ENCODE results near the gene COG1.

COG1 gene

DNA sequence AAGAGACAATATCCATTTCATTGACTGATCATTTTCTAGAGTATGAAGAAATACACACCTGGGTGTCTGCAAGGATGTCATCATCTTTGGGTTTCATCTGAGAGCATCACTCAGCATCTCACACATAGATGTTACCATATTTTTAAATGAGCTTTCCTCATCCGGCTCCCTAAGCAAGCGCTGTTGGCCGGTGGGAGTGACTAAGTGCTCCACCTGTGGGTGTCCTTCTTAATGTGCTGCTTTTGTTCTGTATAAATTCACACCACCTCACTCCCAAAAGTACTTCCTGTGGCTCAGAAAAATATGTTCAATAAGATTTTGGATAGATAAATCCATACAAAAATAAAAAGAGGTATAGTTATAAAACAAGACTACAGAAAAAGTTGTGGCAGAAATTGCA lies 20.6 kb upstream of the COG1 start:
- Histone ChIP-seq H3K27me3 (ENCODE audit: control insufficient read depth in 1 of 2, insufficient read depth in 2 of 2, low read length in 2 of 2) (peaks cover 13 to 14% of the 10 kb centered on the region in 2 donors), H3K4me1 (ENCODE audit: control insufficient read depth, insufficient read depth, low read length) (no peaks in the 10 kb centered on the region), H3K4me3 (ENCODE audit: low read length in 2 of 2) (no peak overlapping the region), H3K27ac (ENCODE audit: low read length) (no peak overlapping the region), H3K9ac (ENCODE audit: low read length in 2 of 2) (no peak overlapping the region), H3K9me3 (ENCODE audit: control insufficient read depth in 2 of 2, low read length in 2 of 2) (no peaks in the 10 kb centered on the region), H3K36me3 (ENCODE audit: control insufficient read depth in 2 of 2, insufficient read depth in 2 of 2, low read length in 2 of 2) (no peaks in the 10 kb centered on the region)

GRCh38 chr17:73174126-73174525 lies 18.7 kb upstream of the COG1 start:
- Histone ChIP-seq H3K36me3 (ENCODE audit: control insufficient read depth in 2 of 2, insufficient read depth in 2 of 2, low read length in 2 of 2) (no peaks in the 10 kb centered on the region), H3K9ac (ENCODE audit: low read length in 2 of 2) (no peak overlapping the region), H3K4me1 (ENCODE audit: control insufficient read depth, insufficient read depth, low read length) (no peaks in the 10 kb centered on the region), H3K9me3 (ENCODE audit: control insufficient read depth in 2 of 2, low read length in 2 of 2) (no peaks in the 10 kb centered on the region), H3K27me3 (ENCODE audit: control insufficient read depth in 1 of 2, insufficient read depth in 2 of 2, low read length in 2 of 2) (peaks cover 0 to 7% of the 10 kb centered on the region in 2 donors), H3K27ac (ENCODE audit: low read length) (no peak overlapping the region), H3K4me3 (ENCODE audit: low read length in 2 of 2) (no peak overlapping the region)

DNA sequence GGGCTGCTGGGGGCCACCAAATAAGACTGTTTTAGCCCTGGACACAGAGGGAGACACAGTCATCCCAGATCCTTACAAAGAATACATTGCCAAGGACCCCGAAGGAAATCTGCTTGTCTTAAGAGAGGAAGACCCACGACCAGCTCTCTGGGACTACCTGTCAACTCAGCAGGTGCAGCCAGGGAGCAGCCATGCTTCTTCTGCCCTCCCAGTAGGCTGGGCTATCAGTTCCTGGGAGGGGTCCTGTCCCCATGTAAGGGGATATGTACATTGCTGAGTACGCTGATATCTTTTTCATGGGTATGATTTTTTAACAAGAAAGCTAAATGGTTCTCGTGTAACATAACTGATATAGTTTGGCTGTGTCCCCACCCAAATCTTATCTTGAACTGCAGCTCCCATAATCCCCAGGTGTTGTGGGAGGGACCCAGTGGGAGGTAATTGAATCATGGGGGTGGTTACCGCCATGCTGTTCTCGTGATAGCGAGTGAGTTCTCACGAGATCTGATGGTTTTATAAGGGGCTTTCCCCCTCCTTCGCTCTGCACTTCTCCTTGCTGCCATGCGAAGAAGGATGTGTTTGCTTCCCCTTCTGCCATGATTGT lies 16.8 kb upstream of the COG1 start:
- no peaks in the 10 kb centered on the region for H3K9me3 ChIP-seq (ENCODE audit: control insufficient read depth in 2 of 2, low read length in 2 of 2)

DNA sequence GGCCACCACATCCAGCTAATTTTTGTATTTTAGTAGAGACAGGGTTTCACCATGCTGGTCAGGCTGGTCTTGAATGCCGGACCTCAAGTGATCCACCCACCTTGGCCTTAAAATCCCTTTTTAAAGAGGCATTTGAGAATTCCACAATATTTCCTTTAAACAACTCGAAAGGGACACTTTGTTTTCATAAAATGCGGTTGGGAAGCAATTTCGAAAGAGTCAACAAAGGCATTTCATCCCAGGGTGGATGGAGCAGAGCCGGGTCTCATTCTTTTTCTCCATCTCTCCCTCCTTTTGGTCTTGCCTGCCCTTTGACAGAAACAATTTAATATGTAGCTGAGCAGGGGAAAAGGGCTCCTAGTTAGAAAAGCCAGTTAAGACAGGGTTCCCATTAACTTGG lies 13.5 kb upstream of the COG1 start:
- H3K27ac ChIP-seq (ENCODE audit: low read length) = no peak overlapping the region
- no peaks in the 10 kb centered on the region for H3K4me1 ChIP-seq (ENCODE audit: control insufficient read depth, insufficient read depth, low read length)
- H3K9me3 ChIP-seq (ENCODE audit: control insufficient read depth in 2 of 2, low read length in 2 of 2) = no peaks in the 10 kb centered on the region
- H3K9ac ChIP-seq (ENCODE audit: low read length in 2 of 2) = no peak overlapping the region
- no peak overlapping the region for H3K4me3 ChIP-seq (ENCODE audit: low read length in 2 of 2)
- H3K27me3 ChIP-seq (ENCODE audit: control insufficient read depth in 1 of 2, insufficient read depth in 2 of 2, low read length in 2 of 2) = peaks cover 0 to 3% of the 10 kb centered on the region in 2 donors
- H3K36me3 ChIP-seq (ENCODE audit: control insufficient read depth in 2 of 2, insufficient read depth in 2 of 2, low read length in 2 of 2) = no peaks in the 10 kb centered on the region

More for the DNA sequence above, 16.8 kb upstream of the COG1 start:
- H3K4me3 ChIP-seq (ENCODE audit: low read length in 2 of 2) = no peak overlapping the region
- no peak overlapping the region for H3K9ac ChIP-seq (ENCODE audit: low read length in 2 of 2)
- H3K27me3 ChIP-seq (ENCODE audit: control insufficient read depth in 1 of 2, insufficient read depth in 2 of 2, low read length in 2 of 2) = peaks cover 0 to 3% of the 10 kb centered on the region in 2 donors
- H3K27ac ChIP-seq (ENCODE audit: low read length) = no peak overlapping the region
- no peaks in the 10 kb centered on the region for H3K4me1 ChIP-seq (ENCODE audit: control insufficient read depth, insufficient read depth, low read length)
- H3K36me3 ChIP-seq (ENCODE audit: control insufficient read depth in 2 of 2, insufficient read depth in 2 of 2, low read length in 2 of 2) = no peaks in the 10 kb centered on the region

GRCh38 chr17:73179878-73180277 lies 13.0 kb upstream of the COG1 start:
- Histone ChIP-seq H3K36me3 (ENCODE audit: control insufficient read depth in 2 of 2, insufficient read depth in 2 of 2, low read length in 2 of 2) (no peaks in the 10 kb centered on the region), H3K4me1 (ENCODE audit: control insufficient read depth, insufficient read depth, low read length) (no peaks in the 10 kb centered on the region), H3K9me3 (ENCODE audit: control insufficient read depth in 2 of 2, low read length in 2 of 2) (no peaks in the 10 kb centered on the region), H3K9ac (ENCODE audit: low read length in 2 of 2) (no peak overlapping the region), H3K27ac (ENCODE audit: low read length) (no peak overlapping the region), H3K27me3 (ENCODE audit: control insufficient read depth in 1 of 2, insufficient read depth in 2 of 2, low read length in 2 of 2) (peaks cover 0 to 3% of the 10 kb centered on the region in 2 donors), H3K4me3 (ENCODE audit: low read length in 2 of 2) (no peak overlapping the region)

DNA sequence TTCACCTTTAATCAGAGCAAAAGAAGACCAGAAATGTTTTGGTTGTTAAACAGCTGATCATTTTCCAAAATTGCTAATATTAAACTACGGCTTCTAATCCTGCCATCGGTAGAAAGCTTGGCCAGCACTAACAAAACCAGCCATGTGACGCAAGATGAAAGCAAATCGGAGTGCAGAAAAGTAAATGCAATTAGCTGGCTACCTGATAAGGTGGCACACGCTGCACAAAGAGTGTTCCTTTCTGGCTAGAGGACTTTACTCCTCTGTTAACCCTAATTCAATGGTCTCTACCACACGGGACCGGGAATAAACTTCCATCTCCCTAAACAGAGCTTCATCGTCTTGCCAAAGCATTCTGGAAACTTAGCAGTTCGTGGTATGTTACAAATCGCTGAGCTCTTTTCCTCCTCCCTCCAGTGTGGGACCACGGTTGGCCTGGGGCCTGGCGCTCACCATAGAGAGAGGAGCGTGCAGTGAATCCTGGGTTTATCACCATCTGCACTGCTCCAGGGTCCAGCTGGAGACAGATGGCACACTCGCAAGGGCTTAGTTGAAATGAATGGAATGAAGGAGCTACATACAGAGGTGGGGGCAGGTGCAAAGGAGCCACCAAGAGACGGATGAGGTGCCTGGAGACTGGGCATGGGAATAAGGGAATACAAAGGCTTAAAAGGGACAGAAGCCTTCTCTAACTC lies 10.1 kb upstream of the COG1 start:
- Histone ChIP-seq H3K4me3 (ENCODE audit: low read length in 2 of 2) (no peak overlapping the region), H3K27me3 (ENCODE audit: control insufficient read depth in 1 of 2, insufficient read depth in 2 of 2, low read length in 2 of 2) (peaks cover 0 to 2% of the 10 kb centered on the region in 2 donors), H3K36me3 (ENCODE audit: control insufficient read depth in 2 of 2, insufficient read depth in 2 of 2, low read length in 2 of 2) (no peaks in the 10 kb centered on the region), H3K9me3 (ENCODE audit: control insufficient read depth in 2 of 2, low read length in 2 of 2) (no peaks in the 10 kb centered on the region), H3K4me1 (ENCODE audit: control insufficient read depth, insufficient read depth, low read length) (no peaks in the 10 kb centered on the region), H3K9ac (ENCODE audit: low read length in 2 of 2) (no peak overlapping the region), H3K27ac (ENCODE audit: low read length) (no peak overlapping the region)

- H3K4me3 ChIP-seq (ENCODE audit: low read length in 2 of 2) = no peak overlapping the region
- no peaks in the 10 kb centered on the region for H3K36me3 ChIP-seq (ENCODE audit: control insufficient read depth in 2 of 2, insufficient read depth in 2 of 2, low read length in 2 of 2)
- no peaks in the 10 kb centered on the region for H3K9me3 ChIP-seq (ENCODE audit: control insufficient read depth in 2 of 2, low read length in 2 of 2)
- no peak overlapping the region for H3K9ac ChIP-seq (ENCODE audit: low read length in 2 of 2)
- H3K27ac ChIP-seq (ENCODE audit: low read length) = no peak overlapping the region
- no peaks in the 10 kb centered on the region for H3K4me1 ChIP-seq (ENCODE audit: control insufficient read depth, insufficient read depth, low read length)
- peaks cover 0 to 2% of the 10 kb centered on the region in 2 donors for H3K27me3 ChIP-seq (ENCODE audit: control insufficient read depth in 1 of 2, insufficient read depth in 2 of 2, low read length in 2 of 2)
Measured at GRCh38 chr17:73184136-73184993, 8.5 kb upstream of the COG1 start.

GRCh38 chr17:73186283-73187050 lies 6.4 kb upstream of the COG1 start:
- no peaks in the 10 kb centered on the region for H3K36me3 ChIP-seq (ENCODE audit: control insufficient read depth in 2 of 2, insufficient read depth in 2 of 2, low read length in 2 of 2)
- H3K27me3 ChIP-seq (ENCODE audit: control insufficient read depth in 1 of 2, insufficient read depth in 2 of 2, low read length in 2 of 2) = no peaks in the 10 kb centered on the region
- H3K9ac ChIP-seq (ENCODE audit: low read length in 2 of 2) = no peak overlapping the region
- H3K9me3 ChIP-seq (ENCODE audit: control insufficient read depth in 2 of 2, low read length in 2 of 2) = no peaks in the 10 kb centered on the region
- no peak overlapping the region for H3K27ac ChIP-seq (ENCODE audit: low read length)
- H3K4me3 ChIP-seq (ENCODE audit: low read length in 2 of 2) = no peak overlapping the region
- peaks cover 3% of the 10 kb centered on the region for H3K4me1 ChIP-seq (ENCODE audit: control insufficient read depth, insufficient read depth, low read length)

DNA sequence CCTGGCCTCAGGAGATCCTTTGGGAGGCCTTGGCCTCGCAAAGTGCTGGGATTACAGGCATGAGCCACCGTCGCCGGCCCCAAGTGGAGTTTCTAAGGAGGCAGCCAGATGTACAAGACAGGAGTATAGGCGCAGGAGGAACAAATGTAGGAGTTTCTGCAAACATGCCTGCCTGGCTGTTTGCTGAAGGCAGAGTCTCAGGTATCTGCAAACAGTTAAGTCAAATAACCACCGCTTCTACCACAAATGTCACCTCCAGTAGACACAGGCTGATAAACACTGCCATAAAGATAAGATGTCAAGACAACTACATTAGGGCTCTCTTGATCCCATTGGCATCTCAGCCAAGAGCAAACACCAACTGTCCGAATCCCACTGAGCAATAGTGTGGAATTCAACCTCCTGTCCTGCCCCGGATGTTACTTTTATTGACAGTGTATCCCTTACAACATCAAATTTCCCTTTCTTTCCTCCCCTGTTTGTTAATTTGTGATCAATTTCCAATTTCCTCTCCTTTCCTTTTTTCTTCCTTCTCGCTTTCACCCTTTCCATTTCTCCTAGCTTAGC lies 5.6 kb upstream of the COG1 start:
- Histone ChIP-seq H3K4me3 (ENCODE audit: low read length in 2 of 2) (no peak overlapping the region), H3K4me1 (ENCODE audit: control insufficient read depth, insufficient read depth, low read length) (peaks cover 9% of the 10 kb centered on the region), H3K36me3 (ENCODE audit: control insufficient read depth in 2 of 2, insufficient read depth in 2 of 2, low read length in 2 of 2) (no peaks in the 10 kb centered on the region), H3K9ac (ENCODE audit: low read length in 2 of 2) (no peak overlapping the region), H3K27me3 (ENCODE audit: control insufficient read depth in 1 of 2, insufficient read depth in 2 of 2, low read length in 2 of 2) (no peaks in the 10 kb centered on the region), H3K27ac (ENCODE audit: low read length) (no peak overlapping the region), H3K9me3 (ENCODE audit: control insufficient read depth in 2 of 2, low read length in 2 of 2) (no peaks in the 10 kb centered on the region)

DNA sequence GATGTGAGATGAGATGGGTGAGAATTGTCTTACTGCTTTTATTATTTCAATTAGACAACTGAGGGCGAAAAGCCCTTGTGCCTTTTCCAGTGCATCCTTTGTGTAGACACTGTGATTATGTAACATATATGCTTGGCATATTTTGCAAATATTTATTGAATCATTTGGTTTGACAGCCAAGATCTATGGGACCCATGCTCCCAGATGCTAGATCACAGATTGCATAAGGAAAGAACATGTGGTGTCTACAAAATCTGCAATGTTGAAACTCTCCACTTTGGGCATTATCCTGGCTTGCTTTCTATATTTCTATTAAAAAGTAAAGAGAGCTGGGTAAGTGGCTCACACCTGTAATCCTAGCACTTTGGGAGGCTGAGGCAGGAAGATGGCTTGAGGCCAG lies 4.8 kb upstream of the COG1 start:
- Histone ChIP-seq H3K4me1 (ENCODE audit: control insufficient read depth, insufficient read depth, low read length) (peaks cover 9% of the 10 kb centered on the region), H3K4me3 (ENCODE audit: low read length in 2 of 2) (no peak overlapping the region), H3K27ac (ENCODE audit: low read length) (no peak overlapping the region), H3K9me3 (ENCODE audit: control insufficient read depth in 2 of 2, low read length in 2 of 2) (no peaks in the 10 kb centered on the region), H3K36me3 (ENCODE audit: control insufficient read depth in 2 of 2, insufficient read depth in 2 of 2, low read length in 2 of 2) (no peaks in the 10 kb centered on the region), H3K9ac (ENCODE audit: low read length in 2 of 2) (no peak overlapping the region), H3K27me3 (ENCODE audit: control insufficient read depth in 1 of 2, insufficient read depth in 2 of 2, low read length in 2 of 2) (no peaks in the 10 kb centered on the region)
